ENCODE data around the gene CASS4. TPM values are rescaled to one million over a fixed set of nuclear protein-coding genes. Genes with fewer than 3 reads are reported as not detected.

Gene CASS4
- total RNA-seq, 1 experiment from 2014 or later: 0.13 TPM

DNA sequence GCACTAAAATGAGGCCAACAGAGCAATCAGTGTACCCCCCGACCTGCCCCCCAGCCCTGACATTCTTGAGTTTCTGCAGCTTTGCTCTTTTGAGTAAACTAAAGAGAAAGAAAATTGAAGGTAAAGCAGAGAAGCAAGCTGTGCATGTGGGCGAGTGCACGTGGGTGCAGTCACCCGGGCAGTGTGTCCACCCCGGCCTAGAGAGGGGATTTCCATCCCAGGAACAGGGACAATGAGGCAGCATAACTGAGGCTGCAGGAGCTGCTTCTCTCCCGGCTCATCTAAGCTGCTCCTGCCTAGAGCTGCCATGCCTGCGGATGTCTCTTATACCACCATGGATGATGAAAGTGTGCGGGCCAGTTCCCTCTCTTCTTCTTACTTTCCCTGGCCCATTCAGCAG lies 16.8 kb downstream of the CASS4 start:
- no peak for DNase-seq (ENCODE audit: low spot score)
- no peaks in the 10 kb centered on the region for H3K36me3 Mint-ChIP-seq
- H3K27me3 Mint-ChIP-seq (ENCODE audit: low read depth): peaks cover 41% of the 10 kb centered on the region
- TF ChIP-seq, protein P1, sequence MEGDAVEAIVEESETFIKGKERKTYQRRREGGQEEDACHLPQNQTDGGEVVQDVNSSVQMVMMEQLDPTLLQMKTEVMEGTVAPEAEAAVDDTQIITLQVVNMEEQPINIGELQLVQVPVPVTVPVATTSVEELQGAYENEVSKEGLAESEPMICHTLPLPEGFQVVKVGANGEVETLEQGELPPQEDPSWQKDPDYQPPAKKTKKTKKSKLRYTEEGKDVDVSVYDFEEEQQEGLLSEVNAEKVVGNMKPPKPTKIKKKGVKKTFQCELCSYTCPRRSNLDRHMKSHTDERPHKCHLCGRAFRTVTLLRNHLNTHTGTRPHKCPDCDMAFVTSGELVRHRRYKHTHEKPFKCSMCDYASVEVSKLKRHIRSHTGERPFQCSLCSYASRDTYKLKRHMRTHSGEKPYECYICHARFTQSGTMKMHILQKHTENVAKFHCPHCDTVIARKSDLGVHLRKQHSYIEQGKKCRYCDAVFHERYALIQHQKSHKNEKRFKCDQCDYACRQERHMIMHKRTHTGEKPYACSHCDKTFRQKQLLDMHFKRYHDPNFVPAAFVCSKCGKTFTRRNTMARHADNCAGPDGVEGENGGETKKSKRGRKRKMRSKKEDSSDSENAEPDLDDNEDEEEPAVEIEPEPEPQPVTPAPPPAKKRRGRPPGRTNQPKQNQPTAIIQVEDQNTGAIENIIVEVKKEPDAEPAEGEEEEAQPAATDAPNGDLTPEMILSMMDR (IDR thresholded peaks at IDR 0.05): no peak
- TF ChIP-seq, protein P2, sequence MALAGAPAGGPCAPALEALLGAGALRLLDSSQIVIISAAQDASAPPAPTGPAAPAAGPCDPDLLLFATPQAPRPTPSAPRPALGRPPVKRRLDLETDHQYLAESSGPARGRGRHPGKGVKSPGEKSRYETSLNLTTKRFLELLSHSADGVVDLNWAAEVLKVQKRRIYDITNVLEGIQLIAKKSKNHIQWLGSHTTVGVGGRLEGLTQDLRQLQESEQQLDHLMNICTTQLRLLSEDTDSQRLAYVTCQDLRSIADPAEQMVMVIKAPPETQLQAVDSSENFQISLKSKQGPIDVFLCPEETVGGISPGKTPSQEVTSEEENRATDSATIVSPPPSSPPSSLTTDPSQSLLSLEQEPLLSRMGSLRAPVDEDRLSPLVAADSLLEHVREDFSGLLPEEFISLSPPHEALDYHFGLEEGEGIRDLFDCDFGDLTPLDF (CRISPR knock-in tag; IDR thresholded peaks at IDR 0.05): no peak
- no peak for TF ChIP-seq ZNF671 (CRISPR knock-in tag; IDR thresholded peaks at IDR 0.05)
- ChIA-PET CTCF (no interaction called here), POLR2A (interaction anchor here (0.6 to 0.7 kb wide), 2 partner anchors 17 to 554 kb away, joined by 4 to 5 read pairs; no protein-coding TSS in a partner anchor)
- H3K4me1 Mint-ChIP-seq: no peaks in the 10 kb centered on the region
- H3K4me3 Mint-ChIP-seq: no peak overlapping the region
- no peak for ATAC-seq
- H3K27ac Mint-ChIP-seq: no peak overlapping the region
- no peaks in the 10 kb centered on the region for H3K9me3 Mint-ChIP-seq

DNA sequence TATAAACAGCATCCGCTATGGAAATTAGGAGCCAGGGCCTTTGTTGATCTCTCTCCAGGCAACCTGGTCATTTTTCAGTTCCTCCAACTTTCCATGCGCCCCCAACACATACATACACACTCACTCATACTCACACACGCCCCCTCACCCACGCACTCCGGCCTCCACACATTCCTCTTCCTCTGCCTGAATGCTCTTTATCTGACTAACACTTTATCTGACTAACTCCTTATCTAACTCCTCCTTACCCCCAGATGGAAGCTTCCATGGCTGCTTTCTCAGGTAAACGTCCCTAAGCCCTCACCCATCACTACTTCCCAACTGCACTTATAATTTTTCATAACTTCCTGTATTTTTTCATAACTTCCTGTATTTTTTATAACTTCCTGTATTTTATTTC lies 17.4 kb downstream of the CASS4 start:
- no peak for DNase-seq (ENCODE audit: low spot score)
- Mint-ChIP-seq H3K27ac (no peak overlapping the region), H3K9me3 (no peaks in the 10 kb centered on the region), H3K4me3 (no peak overlapping the region), H3K4me1 (no peaks in the 10 kb centered on the region), H3K36me3 (no peaks in the 10 kb centered on the region), H3K27me3 (ENCODE audit: low read depth) (peaks cover 36% of the 10 kb centered on the region)
- no peak for ATAC-seq
- TF ChIP-seq, protein P3, sequence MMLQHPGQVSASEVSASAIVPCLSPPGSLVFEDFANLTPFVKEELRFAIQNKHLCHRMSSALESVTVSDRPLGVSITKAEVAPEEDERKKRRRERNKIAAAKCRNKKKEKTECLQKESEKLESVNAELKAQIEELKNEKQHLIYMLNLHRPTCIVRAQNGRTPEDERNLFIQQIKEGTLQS (CRISPR knock-in tag; conservative IDR thresholded peaks at IDR 0.05): no peak
- TF ChIP-seq, protein P4, sequence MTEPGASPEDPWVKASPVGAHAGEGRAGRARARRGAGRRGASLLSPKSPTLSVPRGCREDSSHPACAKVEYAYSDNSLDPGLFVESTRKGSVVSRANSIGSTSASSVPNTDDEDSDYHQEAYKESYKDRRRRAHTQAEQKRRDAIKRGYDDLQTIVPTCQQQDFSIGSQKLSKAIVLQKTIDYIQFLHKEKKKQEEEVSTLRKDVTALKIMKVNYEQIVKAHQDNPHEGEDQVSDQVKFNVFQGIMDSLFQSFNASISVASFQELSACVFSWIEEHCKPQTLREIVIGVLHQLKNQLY (CRISPR knock-in tag; IDR thresholded peaks at IDR 0.05): no peak
- TF ChIP-seq, protein P5, sequence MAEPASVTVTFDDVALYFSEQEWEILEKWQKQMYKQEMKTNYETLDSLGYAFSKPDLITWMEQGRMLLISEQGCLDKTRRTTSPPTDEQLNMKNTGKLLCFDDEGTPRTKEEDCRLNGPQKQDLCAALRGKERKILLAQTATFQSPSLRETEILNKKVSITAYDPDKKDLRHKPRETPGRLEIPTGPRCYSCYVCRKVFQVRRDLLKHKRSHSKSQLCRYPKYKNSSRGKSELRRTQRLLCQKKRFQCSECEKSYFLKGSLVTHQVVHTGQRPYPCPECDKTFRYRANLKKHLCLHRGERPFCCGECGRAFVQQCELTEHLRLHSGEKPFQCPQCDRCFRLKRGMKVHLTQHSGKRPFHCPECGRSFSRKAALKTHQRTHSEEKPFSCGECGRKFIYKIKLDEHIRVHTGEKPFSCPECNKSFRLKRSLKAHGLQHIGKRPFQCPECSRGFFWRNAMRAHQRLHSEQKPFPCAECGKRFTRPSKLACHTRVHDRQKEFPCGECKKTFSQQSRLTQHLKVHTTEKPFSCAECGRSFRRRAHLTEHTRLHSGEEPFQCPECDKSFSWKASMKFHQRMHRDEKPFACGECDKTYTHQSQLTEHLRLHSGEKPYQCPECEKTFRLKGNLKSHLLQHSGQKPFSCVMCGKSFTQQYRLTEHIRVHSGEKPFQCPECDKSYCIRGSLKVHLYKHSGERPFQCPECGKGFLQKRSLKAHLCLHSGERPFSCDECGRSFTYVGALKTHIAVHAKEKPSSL (CRISPR knock-in tag; conservative IDR thresholded peaks at IDR 0.05): no peak
- TF ChIP-seq, protein P6, sequence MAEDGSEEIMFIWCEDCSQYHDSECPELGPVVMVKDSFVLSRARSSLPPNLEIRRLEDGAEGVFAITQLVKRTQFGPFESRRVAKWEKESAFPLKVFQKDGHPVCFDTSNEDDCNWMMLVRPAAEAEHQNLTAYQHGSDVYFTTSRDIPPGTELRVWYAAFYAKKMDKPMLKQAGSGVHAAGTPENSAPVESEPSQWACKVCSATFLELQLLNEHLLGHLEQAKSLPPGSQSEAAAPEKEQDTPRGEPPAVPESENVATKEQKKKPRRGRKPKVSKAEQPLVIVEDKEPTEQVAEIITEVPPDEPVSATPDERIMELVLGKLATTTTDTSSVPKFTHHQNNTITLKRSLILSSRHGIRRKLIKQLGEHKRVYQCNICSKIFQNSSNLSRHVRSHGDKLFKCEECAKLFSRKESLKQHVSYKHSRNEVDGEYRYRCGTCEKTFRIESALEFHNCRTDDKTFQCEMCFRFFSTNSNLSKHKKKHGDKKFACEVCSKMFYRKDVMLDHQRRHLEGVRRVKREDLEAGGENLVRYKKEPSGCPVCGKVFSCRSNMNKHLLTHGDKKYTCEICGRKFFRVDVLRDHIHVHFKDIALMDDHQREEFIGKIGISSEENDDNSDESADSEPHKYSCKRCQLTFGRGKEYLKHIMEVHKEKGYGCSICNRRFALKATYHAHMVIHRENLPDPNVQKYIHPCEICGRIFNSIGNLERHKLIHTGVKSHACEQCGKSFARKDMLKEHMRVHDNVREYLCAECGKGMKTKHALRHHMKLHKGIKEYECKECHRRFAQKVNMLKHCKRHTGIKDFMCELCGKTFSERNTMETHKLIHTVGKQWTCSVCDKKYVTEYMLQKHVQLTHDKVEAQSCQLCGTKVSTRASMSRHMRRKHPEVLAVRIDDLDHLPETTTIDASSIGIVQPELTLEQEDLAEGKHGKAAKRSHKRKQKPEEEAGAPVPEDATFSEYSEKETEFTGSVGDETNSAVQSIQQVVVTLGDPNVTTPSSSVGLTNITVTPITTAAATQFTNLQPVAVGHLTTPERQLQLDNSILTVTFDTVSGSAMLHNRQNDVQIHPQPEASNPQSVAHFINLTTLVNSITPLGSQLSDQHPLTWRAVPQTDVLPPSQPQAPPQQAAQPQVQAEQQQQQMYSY (CRISPR knock-in tag; IDR thresholded peaks at IDR 0.05): no peak
- TF ChIP-seq, protein P7, sequence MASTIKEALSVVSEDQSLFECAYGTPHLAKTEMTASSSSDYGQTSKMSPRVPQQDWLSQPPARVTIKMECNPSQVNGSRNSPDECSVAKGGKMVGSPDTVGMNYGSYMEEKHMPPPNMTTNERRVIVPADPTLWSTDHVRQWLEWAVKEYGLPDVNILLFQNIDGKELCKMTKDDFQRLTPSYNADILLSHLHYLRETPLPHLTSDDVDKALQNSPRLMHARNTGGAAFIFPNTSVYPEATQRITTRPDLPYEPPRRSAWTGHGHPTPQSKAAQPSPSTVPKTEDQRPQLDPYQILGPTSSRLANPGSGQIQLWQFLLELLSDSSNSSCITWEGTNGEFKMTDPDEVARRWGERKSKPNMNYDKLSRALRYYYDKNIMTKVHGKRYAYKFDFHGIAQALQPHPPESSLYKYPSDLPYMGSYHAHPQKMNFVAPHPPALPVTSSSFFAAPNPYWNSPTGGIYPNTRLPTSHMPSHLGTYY (CRISPR knock-in tag; IDR thresholded peaks at IDR 0.05): no peak
- ChIA-PET CTCF (no interaction called here), POLR2A (interaction anchor here (0.6 kb wide), 1 partner anchor 18 kb away, joined by 5 read pairs; no protein-coding TSS in a partner anchor)

DNA sequence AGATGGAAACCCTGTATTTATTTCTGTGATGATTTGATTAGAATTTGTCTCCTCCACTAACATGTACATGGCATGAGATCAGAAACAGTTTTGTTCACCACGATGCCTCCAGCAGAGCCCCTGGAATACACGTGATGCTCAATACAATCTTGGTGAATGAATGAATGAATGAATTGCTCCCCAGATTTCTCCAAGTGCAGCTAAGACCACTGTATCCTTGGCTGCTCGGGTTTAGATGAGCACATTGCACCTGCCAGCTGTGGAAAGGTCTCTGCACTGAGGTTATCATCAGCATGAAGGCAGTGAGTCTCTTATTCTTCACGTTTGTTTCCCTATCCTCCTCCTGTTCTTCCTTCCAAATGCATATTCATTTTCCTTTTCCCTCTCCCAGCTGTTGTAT lies 17.9 kb downstream of the CASS4 start:
- CTCF ChIA-PET: no interaction called here
- H3K27ac Mint-ChIP-seq: no peak overlapping the region
- no peaks in the 10 kb centered on the region for H3K4me1 Mint-ChIP-seq
- DNase-seq (ENCODE audit: low spot score): no peak
- no peaks in the 10 kb centered on the region for H3K9me3 Mint-ChIP-seq
- no peaks in the 10 kb centered on the region for H3K36me3 Mint-ChIP-seq
- no peak overlapping the region for H3K4me3 Mint-ChIP-seq
- H3K27me3 Mint-ChIP-seq (ENCODE audit: low read depth): peaks cover 32% of the 10 kb centered on the region
- no peak for ATAC-seq
- POLR2A ChIA-PET: no interaction called here
- TF ChIP-seq, protein P8, sequence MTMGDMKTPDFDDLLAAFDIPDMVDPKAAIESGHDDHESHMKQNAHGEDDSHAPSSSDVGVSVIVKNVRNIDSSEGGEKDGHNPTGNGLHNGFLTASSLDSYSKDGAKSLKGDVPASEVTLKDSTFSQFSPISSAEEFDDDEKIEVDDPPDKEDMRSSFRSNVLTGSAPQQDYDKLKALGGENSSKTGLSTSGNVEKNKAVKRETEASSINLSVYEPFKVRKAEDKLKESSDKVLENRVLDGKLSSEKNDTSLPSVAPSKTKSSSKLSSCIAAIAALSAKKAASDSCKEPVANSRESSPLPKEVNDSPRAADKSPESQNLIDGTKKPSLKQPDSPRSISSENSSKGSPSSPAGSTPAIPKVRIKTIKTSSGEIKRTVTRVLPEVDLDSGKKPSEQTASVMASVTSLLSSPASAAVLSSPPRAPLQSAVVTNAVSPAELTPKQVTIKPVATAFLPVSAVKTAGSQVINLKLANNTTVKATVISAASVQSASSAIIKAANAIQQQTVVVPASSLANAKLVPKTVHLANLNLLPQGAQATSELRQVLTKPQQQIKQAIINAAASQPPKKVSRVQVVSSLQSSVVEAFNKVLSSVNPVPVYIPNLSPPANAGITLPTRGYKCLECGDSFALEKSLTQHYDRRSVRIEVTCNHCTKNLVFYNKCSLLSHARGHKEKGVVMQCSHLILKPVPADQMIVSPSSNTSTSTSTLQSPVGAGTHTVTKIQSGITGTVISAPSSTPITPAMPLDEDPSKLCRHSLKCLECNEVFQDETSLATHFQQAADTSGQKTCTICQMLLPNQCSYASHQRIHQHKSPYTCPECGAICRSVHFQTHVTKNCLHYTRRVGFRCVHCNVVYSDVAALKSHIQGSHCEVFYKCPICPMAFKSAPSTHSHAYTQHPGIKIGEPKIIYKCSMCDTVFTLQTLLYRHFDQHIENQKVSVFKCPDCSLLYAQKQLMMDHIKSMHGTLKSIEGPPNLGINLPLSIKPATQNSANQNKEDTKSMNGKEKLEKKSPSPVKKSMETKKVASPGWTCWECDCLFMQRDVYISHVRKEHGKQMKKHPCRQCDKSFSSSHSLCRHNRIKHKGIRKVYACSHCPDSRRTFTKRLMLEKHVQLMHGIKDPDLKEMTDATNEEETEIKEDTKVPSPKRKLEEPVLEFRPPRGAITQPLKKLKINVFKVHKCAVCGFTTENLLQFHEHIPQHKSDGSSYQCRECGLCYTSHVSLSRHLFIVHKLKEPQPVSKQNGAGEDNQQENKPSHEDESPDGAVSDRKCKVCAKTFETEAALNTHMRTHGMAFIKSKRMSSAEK (CRISPR knock-in tag; IDR thresholded peaks at IDR 0.05; ENCODE audit: borderline replicate concordance): no peak
- TF ChIP-seq HMGA2 (CRISPR knock-in tag; IDR thresholded peaks at IDR 0.05): no peak
- no peak for TF ChIP-seq ZNF416 (CRISPR knock-in tag; IDR thresholded peaks at IDR 0.05)
- TF ChIP-seq KAT7 (CRISPR knock-in tag; IDR thresholded peaks at IDR 0.05; ENCODE audit: borderline replicate concordance): no peak
- TF ChIP-seq NFYB (CRISPR knock-in tag; conservative IDR thresholded peaks at IDR 0.05; ENCODE audit: low read depth): no peak
- TF ChIP-seq, protein P9, sequence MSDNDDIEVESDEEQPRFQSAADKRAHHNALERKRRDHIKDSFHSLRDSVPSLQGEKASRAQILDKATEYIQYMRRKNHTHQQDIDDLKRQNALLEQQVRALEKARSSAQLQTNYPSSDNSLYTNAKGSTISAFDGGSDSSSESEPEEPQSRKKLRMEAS (CRISPR knock-in tag; IDR thresholded peaks at IDR 0.05): no peak
- no peak for TF ChIP-seq SMAD3 (CRISPR knock-in tag; IDR thresholded peaks at IDR 0.05; ENCODE audit: borderline replicate concordance)
